22Rv1 (cell line): Measurements from ENCODE around the gene NFIX.

Experiments used
- CTCF ChIP-seq: fragments of 450-650 bp; IDR thresholded peaks from 2 replicates; pipeline ENCODE4 v1.5.1; 2017; ENCODE audit warnings: mild to moderate bottlenecking
- ZFX ChIP-seq: fragments of 450-650 bp; IDR thresholded peaks from 2 replicates; pipeline ENCODE4 v1.6.1; 2017; ENCODE audit warnings: antibody characterized with exemption, borderline replicate concordance

- no peak for TF ChIP-seq CTCF
- no peak for TF ChIP-seq ZFX
Measured at GRCh38 chr19:13098277-13099072, 103.2 kb downstream of the NFIX start.
